OCI-LY1 (cell line): Measurements from ENCODE around the gene RAB3GAP2.
"Not testable (repeated sequence)": the region's sequence is repeated elsewhere in the genome, so short reads cannot be mapped to it uniquely, and the experiment has no call there.

Experiments
- H2AFZ ChIP-seq: fragments of 200-600 bp; sonication (generic), shearing (Covaris generic); 2 replicates; pipeline ENCODE4 v1.6.0; 2014; ENCODE audit warnings: antibody characterized with exemption, mild to moderate bottlenecking, low read length
- H3F3A ChIP-seq: fragments of 200-600 bp; sonication (generic), shearing (Covaris generic); 2 replicates; pipeline ENCODE4 v1.6.0; 2014; ENCODE audit warnings: mild to moderate bottlenecking, antibody characterized with exemption, low read length, moderate library complexity; ENCODE audit not compliant: insufficient read depth
- H3K27ac ChIP-seq: fragments of 200-600 bp; sonication (generic); 2 replicates; pipeline ENCODE4 v1.5.1; 2014; ENCODE audit warnings: low read length, mixed run types, mild to moderate bottlenecking, low read depth; ENCODE audit not compliant: poor library complexity, severe bottlenecking
- H3K27me3 ChIP-seq: fragments of 200-600 bp; sonication (generic); 2 replicates; pipeline ENCODE4 v1.6.0; 2014; ENCODE audit warnings: antibody characterized with exemption, mild to moderate bottlenecking, low read length, moderate library complexity; ENCODE audit not compliant: insufficient read depth
- H3K36me3 ChIP-seq: fragments of 200-600 bp; sonication (generic); 2 replicates; pipeline ENCODE4 v1.6.1; 2014; ENCODE audit warnings: mild to moderate bottlenecking, antibody characterized with exemption, low read length, moderate library complexity, mixed read lengths; ENCODE audit not compliant: insufficient read depth
- H3K4me1 ChIP-seq: fragments of 200-600 bp; sonication (generic); 2 replicates; pipeline ENCODE4 v1.5.1; 2014; ENCODE audit warnings: mild to moderate bottlenecking, low read length, moderate library complexity; ENCODE audit not compliant: insufficient read depth, severe bottlenecking
- H3K4me2 ChIP-seq: fragments of 200-600 bp; sonication (generic), shearing (Covaris generic); 2 replicates; pipeline ENCODE4 v1.6.1; 2014; ENCODE audit warnings: low read length
- H3K4me3 ChIP-seq: fragments of 200-600 bp; sonication (generic); 2 replicates; pipeline ENCODE4 v1.5.1; 2014; ENCODE audit warnings: low read length, low read depth, mild to moderate bottlenecking, mixed read lengths; ENCODE audit not compliant: poor library complexity, severe bottlenecking
- H3K79me2 ChIP-seq: fragments of 200-600 bp; shearing (Covaris generic); 2 replicates; pipeline ENCODE4 v1.6.1; 2016; ENCODE audit warnings: mixed run types, low read length, mixed read lengths; ENCODE audit not compliant: insufficient read depth
- H3K9ac ChIP-seq: fragments of 200-600 bp; sonication (generic), shearing (Covaris generic); 2 replicates; pipeline ENCODE4 v1.6.1; 2014; ENCODE audit warnings: mild to moderate bottlenecking, low read length, mixed read lengths
- H3K9me2 ChIP-seq: fragments of 200-600 bp; sonication (generic), shearing (Covaris generic); 2 replicates; pipeline ENCODE4 v1.6.1; 2014; ENCODE audit warnings: low read depth, mild to moderate bottlenecking, low read length, mixed read lengths
- H3K9me3 ChIP-seq: fragments of 200-600 bp; shearing (Covaris generic); 2 replicates; pipeline ENCODE4 v1.6.1; 2014; ENCODE audit warnings: low read length, mixed read lengths
- H4K20me1 ChIP-seq: fragments of 200-600 bp; sonication (generic), shearing (Covaris generic); 2 replicates; pipeline ENCODE4 v1.6.0; 2016; ENCODE audit warnings: mild to moderate bottlenecking, low read length; ENCODE audit not compliant: insufficient read depth
- CTCF ChIP-seq: fragments of 200-600 bp; sonication (generic), shearing (Covaris generic); IDR thresholded peaks from 2 replicates; pipeline ENCODE4 v1.5.1; 2017; ENCODE audit warnings: mild to moderate bottlenecking, antibody characterized with exemption, low read length, moderate library complexity, mixed read lengths
- EZH2 ChIP-seq: fragments of 200-600 bp; sonication (generic), shearing (Covaris generic); IDR thresholded peaks from 2 replicates; pipeline ENCODE4 v1.8.0; 2017; ENCODE audit warnings: borderline replicate concordance, mixed run types, mild to moderate bottlenecking, antibody characterized with exemption, low read length, moderate library complexity, mixed read lengths

The RAB3GAP2 gene

DNA sequence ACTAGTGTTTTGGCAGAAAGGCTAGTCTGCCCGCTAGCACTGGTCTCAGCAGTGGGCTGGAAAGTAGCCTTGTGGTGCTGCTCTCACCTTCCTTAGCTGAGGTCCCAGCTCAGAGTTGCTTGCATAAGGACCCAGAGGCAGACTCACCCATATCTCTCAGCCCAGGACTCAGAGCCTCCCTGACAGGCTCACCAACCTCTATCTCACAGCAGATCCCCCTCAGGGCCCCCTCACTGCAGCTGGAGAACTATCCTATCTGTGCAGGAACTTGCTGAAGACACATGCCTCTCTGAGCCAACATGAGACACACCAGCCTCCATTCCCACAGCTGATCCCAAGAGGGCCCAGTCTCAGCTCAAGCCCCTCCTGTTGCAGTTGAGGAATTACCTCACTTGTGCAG is 95.7 kb downstream of the RAB3GAP2 start:
- H3K36me3 ChIP-seq = peaks cover 54% of the 10 kb centered on the region
- H3K4me1 ChIP-seq = no peaks in the 10 kb centered on the region
- H3K4me2 ChIP-seq = no peak overlapping the region
- no peaks in the 10 kb centered on the region for H3F3A ChIP-seq
- no peaks in the 10 kb centered on the region for H4K20me1 ChIP-seq
- no peaks in the 10 kb centered on the region for H3K27me3 ChIP-seq
- no peak for TF ChIP-seq CTCF
- no peak for TF ChIP-seq EZH2
- no peaks in the 10 kb centered on the region for H3K9me3 ChIP-seq
- H3K9ac ChIP-seq = no peak overlapping the region
- no peaks in the 10 kb centered on the region for H3K9me2 ChIP-seq
- no peak overlapping the region for H2AFZ ChIP-seq
- no peak overlapping the region for H3K4me3 ChIP-seq
- no peak overlapping the region for H3K27ac ChIP-seq
- no peaks in the 10 kb centered on the region for H3K79me2 ChIP-seq

DNA sequence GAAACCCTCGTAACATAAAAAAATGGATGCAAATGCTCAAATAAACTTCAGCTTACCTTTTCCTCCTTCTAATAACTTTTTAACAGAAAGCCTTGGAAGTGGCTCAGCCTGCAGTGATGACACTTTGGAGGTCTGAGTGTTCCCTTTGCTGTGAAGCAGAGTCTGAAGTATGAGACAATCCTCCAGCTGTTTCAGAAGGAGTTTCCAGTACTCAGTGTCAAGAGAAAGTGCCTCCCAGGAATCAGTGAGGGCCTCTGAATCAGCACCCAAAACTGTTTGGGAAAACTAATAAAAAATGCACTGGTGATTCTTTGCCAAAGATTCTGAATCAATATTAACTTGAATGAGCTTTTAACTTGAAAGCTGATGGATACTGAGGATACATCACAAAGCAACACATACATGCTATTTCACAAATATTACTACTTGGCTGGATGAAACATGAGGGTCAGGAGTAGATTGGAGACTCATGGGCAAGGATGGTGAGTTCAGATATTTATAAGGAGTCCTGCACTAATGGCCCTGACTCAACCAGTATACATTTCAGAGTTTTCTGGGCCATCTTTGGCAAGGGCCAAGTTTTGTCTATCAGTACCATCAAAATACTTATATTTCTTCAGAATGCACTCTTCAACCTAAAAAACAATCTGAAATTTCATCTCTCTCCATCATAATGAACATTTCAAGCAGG is 101.3 kb downstream of the RAB3GAP2 start:
- H3K4me3 ChIP-seq = no peak overlapping the region
- TF ChIP-seq CTCF (no peak), EZH2 (no peak)
- H3K9ac ChIP-seq = no peak overlapping the region
- H3F3A ChIP-seq = no peaks in the 10 kb centered on the region
- H4K20me1 ChIP-seq = no peaks in the 10 kb centered on the region
- H3K36me3 ChIP-seq = peaks cover 62% of the 10 kb centered on the region
- no peaks in the 10 kb centered on the region for H3K9me2 ChIP-seq
- H3K79me2 ChIP-seq = no peaks in the 10 kb centered on the region
- no peaks in the 10 kb centered on the region for H3K4me1 ChIP-seq
- no peak overlapping the region for H3K27ac ChIP-seq
- no peak overlapping the region for H3K4me2 ChIP-seq
- no peak overlapping the region for H2AFZ ChIP-seq
- H3K27me3 ChIP-seq = no peaks in the 10 kb centered on the region
- no peaks in the 10 kb centered on the region for H3K9me3 ChIP-seq

GRCh38 chr1:220169887-220170286 is 102.4 kb downstream of the RAB3GAP2 start:
- H3K9me2 ChIP-seq, H3F3A ChIP-seq, H3K27me3 ChIP-seq, H2AFZ ChIP-seq, H3K79me2 ChIP-seq, H3K4me1 ChIP-seq, H4K20me1 ChIP-seq, H3K4me2 ChIP-seq, H3K27ac ChIP-seq, H3K4me3 ChIP-seq, H3K9me3 ChIP-seq, H3K9ac ChIP-seq: not testable (repeated sequence)
- H3K36me3 ChIP-seq = peaks cover 71% of the 10 kb centered on the region

GRCh38 chr1:220166853-220167252 is 105.4 kb downstream of the RAB3GAP2 start:
- no peak overlapping the region for H3K4me2 ChIP-seq
- TF ChIP-seq CTCF = no peak
- TF ChIP-seq EZH2 = no peak
- H3K9ac ChIP-seq = no peak overlapping the region
- H3K4me3 ChIP-seq = no peak overlapping the region
- H2AFZ ChIP-seq = no peak overlapping the region
- no peaks in the 10 kb centered on the region for H3K27me3 ChIP-seq
- no peaks in the 10 kb centered on the region for H4K20me1 ChIP-seq
- H3F3A ChIP-seq = no peaks in the 10 kb centered on the region
- peaks cover 79% of the 10 kb centered on the region for H3K36me3 ChIP-seq
- no peaks in the 10 kb centered on the region for H3K9me2 ChIP-seq
- H3K79me2 ChIP-seq = no peaks in the 10 kb centered on the region
- no peaks in the 10 kb centered on the region for H3K4me1 ChIP-seq
- H3K9me3 ChIP-seq = no peaks in the 10 kb centered on the region
- no peak overlapping the region for H3K27ac ChIP-seq
